Measurements from ENCODE around the gene GET3. TPM values are rescaled to one million over a fixed set of nuclear protein-coding genes. Genes with fewer than 3 reads are reported as not detected.
A peak's percentile ranks its signal among the peaks of the same experiment; 100 is the strongest.

Gene GET3
- total and polyA plus RNA-seq, 2 of the 13 experiments (the other 11 are each of a cell fraction or from before 2014, with no cell fraction given) = 57.7 to 59.4 TPM

- TF ChIP-seq KMT2A (CRISPR knock-in tag; IDR thresholded peaks at IDR 0.05) (no peak), ZNF124 (CRISPR knock-in tag; IDR thresholded peaks at IDR 0.05) (no peak), FOXM1 (CRISPR knock-in tag; IDR thresholded peaks at IDR 0.05) (no peak), SPEN (CRISPR knock-in tag; IDR thresholded peaks at IDR 0.05; ENCODE audit: low read depth) (no peak; the same call in 1 of the 2 replicates), MLXIP (CRISPR knock-in tag; IDR thresholded peaks at IDR 0.05; ENCODE audit: borderline replicate concordance) (no peak), POLR2A (IDR thresholded peaks at IDR 0.05; ENCODE audit: insufficient read depth in 1 of 2, low read depth in 2 of 2, low read length in 2 of 2) (peak in 1 of 2 experiments; percentile 46; a peak in 2 of 4 replicates), ZNF350 (CRISPR knock-in tag; IDR thresholded peaks at IDR 0.05; ENCODE audit: borderline replicate concordance, low read depth) (no peak), BORCS8-MEF2B (CRISPR knock-in tag; IDR thresholded peaks at IDR 0.05) (no peak), ZSCAN22 (CRISPR knock-in tag; IDR thresholded peaks at IDR 0.05) (no peak), BRD4 (CRISPR knock-in tag; IDR thresholded peaks at IDR 0.05) (no peak), ZC3H4 (CRISPR knock-in tag; IDR thresholded peaks at IDR 0.05; ENCODE audit: borderline replicate concordance) (no peak), NFATC3 (CRISPR knock-in tag; IDR thresholded peaks at IDR 0.05) (no peak), CEBPG (CRISPR knock-in tag; IDR thresholded peaks at IDR 0.05) (no peak), ZMYM3 (CRISPR knock-in tag; IDR thresholded peaks at IDR 0.05) (peak; percentile 96), ZNF329 (CRISPR knock-in tag; IDR thresholded peaks at IDR 0.05; ENCODE audit: low read depth) (0 out of 2 replicates have a peak, but pooled peaks have one; percentile 0), HNF1A (IDR thresholded peaks at IDR 0.05; ENCODE audit: low read depth) (no peak), HNF1A (CRISPR knock-in tag; IDR thresholded peaks at IDR 0.05; ENCODE audit: borderline replicate concordance) (no peak)
These were observed 52.0 kb downstream of the GET3 start (continued) for GRCh38 chr19:12789098-12789903.

Data from HepG2 (cell line).